Measurements from ENCODE around the gene EDNRA.
A peak's percentile ranks its signal among the peaks of the same experiment; 100 is the strongest.
"Not testable (repeated sequence)": the region's sequence is repeated elsewhere in the genome, so short reads cannot be mapped to it uniquely, and the experiment has no call there.

EDNRA gene

DNA sequence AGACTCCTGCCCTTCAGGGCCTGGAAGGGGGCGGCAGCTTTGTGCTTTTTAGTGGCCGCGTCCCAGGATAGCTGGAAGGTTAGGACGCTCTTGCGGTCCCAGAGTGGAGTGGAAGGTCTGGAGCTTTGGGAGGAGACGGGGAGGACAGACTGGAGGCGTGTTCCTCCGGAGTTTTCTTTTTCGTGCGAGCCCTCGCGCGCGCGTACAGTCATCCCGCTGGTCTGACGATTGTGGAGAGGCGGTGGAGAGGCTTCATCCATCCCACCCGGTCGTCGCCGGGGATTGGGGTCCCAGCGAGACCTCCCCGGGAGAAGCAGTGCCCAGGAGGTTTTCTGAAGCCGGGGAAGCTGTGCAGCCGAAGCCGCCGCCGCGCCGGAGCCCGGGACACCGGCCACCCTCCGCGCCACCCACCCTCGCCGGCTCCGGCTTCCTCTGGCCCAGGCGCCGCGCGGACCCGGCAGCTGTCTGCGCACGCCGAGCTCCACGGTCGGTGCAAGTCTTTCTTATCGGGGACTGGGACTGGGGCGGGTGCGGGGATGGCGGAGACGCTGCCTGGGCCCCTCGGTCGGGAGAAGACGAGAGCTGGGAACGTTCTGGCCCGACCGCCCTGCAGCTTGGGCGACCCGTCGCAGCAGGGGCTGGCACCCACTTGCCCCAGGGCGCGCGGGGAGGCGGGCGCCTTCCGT, at the start of gene EDNRA:
Gene EDNRA (plus strand): TSS at position 207 of the 686 bp plus-strand sequence. CDS start 4,585 bp downstream, outside the sequence.
- DNase-seq: peak in 3 of 58 donors; percentile 4 to 19 (median 7)

- not testable (repeated sequence) for DNase-seq
These were observed 46.5 kb upstream of the EDNRA start for GRCh38 chr4:147434370-147434769.

- DNase-seq: no peak
These were observed 40.5 kb upstream of the EDNRA start for GRCh38 chr4:147440442-147440841.

DNA sequence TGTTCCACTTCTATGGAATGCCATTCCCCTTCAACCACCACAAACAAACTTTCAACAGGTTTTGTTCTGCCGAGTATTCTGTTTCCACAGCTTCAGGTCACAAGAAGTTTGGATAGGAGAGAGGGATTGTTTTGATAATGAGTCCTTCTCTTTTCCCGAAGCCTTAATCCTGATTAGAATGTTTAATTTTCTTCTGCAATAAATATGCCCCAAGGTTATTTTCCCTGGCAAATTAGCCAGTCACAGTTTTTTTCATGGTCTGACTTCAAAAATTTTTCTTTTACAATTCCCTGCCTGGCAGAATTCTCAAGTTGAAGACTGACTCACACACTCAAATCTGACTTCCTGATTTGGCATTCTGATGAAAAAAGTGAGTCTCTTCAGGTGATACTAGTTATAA, 33.1 kb upstream of the EDNRA start:
- DNase-seq: no peak

- no peak for DNase-seq
These were observed 27.2 kb upstream of the EDNRA start for GRCh38 chr4:147453561-147454141.

DNA sequence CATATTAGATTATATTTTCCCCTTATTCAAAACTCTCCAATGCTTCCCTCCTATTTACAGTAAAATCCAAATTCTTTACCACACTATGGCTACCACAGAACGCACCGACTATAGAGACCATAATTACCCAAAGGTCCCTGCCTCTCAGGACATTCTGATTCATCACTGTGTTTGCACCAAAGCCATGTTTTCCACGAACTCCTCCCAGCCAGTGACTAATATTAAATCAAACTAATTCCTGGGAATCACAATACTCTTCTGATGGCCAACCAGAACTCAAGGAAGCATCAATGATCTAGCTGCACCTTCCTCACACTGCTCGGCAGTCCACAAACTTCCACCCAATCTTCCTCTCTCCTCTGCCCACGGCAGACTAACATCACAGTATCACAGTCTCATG, 24.2 kb upstream of the EDNRA start:
- DNase-seq: no peak

GRCh38 chr4:147461161-147461560, 19.7 kb upstream of the EDNRA start:
- no peak for DNase-seq

DNA sequence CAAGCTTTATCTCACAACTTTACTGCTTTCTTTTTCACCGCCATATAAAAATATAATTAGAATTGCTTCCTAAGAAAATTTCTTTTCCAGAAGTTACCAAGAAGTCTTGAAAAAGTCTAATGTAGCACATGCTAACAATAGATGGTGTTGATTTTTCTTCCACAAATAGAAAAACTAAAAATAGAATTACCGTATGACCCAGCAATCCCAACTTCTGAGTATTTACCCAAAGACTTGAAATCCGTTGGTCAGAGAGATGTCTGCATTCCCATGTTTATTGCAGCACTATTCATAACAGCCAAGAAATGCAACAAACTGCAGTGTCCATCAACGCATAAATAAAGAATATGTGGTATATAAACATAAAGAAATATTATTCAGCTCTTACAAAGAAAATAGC, 17.8 kb upstream of the EDNRA start:
- no peak for DNase-seq

- DNase-seq: no peak
These were observed 15.4 kb upstream of the EDNRA start for GRCh38 chr4:147465461-147465860.

GRCh38 chr4:147477439-147477838, 3.5 kb upstream of the EDNRA start:
- no peak for DNase-seq

- no peak for DNase-seq
These were observed 1.5 kb upstream of the EDNRA start for GRCh38 chr4:147479376-147479775.

GRCh38 chr4:147479786-147480185, 1.1 kb upstream of the EDNRA start:
- no peak for DNase-seq

- DNase-seq: no peak
These were observed 401 bp upstream of the EDNRA start for GRCh38 chr4:147480502-147480890.

- no peak for DNase-seq
These were observed 746 bp downstream of the EDNRA start for GRCh38 chr4:147481577-147482109.

DNA sequence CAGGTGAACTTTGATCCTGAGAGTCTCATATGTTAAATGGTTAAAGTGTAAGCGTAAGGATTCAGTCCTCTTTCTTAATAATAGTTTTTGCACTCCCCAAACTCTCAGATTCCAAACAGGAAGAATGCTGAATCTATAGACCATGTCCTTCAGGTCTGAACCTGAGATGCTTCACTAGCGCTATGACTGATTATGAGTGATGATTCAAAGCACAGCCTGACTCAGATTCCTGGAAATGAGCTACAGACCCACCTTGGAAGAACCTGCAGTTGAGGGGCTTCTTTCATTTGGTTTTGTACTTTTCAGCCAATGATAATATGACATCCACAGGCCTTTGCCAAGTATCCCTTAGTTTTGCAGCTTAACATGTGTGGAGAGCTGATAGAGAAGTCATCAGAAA, 1.4 kb downstream of the EDNRA start:
- DNase-seq: no peak

DNA sequence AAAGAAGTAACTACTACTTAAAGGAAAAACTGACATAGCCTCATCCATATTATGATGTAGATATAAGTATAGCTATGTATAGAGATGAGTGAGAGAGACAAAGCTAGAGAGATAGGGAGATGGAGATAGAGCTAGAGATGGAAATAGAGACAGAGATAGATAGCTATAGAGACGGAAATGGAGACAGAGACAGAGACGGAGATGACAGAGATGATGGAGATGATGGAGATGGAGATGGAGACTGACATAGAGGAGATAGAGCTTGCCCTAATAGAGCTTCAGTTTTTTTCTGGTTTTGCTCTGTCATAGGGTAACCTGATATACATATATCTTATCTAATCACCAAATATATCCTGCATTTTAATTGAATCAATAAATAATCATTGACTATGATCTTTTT, 4.3 kb downstream of the EDNRA start:
- DNase-seq: no peak

DNA sequence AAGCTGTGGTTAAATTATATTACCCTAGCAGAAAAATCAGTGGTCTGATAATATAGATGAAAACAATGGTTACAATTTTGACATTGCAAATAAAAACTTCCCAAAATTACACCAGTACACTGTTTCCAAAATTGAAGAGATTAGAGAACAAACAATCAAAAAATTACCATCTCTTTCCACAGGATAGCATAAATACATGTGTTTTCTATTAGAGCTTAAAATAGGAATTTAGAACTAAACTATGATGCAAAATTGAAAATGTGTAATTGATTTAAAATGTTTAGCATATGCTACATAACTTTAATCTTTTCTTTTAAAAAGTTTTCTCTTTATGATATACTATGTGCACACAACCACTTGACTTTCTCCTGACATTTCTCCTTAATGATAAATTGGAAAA, 6.7 kb downstream of the EDNRA start:
- DNase-seq: no peak

DNA sequence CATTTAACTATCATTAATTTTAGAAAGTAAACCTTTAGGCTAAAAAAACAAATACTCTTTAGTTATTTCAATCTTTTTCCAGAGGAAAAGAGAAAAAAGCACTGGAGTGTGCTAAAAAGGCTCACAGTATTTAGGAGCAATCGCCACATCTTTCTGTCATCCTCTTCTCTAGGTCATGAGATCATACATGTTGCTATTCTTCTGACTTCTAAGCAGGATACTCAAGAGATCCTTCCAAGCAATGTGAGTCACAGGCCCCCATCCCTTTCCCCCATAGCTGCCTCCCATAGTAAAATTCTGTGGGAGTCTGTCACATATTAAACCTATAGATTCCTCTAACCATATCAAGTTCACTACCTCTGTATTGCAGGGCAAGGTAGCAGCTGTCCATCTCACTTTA, 7.7 kb downstream of the EDNRA start:
- no peak for DNase-seq

DNA sequence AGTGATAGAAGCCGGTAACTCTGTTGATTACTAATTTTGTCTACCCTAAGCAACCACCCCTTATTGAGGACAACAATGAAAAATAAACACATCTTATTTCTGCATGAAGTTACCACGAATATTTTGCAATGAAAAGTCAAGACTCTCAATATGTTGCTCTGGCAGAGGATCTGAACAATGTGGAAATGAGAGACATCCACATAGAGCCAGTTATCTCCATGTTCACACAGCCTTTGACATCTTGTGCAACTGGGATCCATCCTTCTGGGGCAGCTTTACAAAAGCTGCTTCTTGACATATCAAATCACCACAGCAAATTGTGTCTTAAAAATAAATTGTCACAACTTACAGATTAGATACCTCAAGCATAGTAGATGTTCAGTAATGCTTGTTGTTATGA, 10.2 kb downstream of the EDNRA start:
- DNase-seq: no peak

DNA sequence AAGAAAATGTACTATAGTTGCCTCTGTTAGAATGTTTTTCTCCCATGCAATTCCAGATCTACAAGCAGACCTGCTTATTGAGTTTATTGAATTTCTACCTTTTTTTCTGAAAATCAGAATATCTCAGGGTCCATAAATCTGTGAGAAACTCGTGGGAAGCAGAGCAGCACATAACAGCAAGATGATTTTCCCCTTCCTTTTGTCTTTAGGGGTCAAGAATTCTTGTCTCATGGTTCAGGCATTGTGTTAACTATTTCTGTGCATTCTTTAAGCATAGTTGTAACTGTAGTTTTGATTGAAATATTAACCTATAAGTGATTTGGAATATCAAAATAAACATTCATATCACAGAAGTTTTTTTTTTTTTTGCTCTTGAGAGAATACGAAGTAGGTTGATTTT, 11.4 kb downstream of the EDNRA start:
- no peak for DNase-seq

DNA sequence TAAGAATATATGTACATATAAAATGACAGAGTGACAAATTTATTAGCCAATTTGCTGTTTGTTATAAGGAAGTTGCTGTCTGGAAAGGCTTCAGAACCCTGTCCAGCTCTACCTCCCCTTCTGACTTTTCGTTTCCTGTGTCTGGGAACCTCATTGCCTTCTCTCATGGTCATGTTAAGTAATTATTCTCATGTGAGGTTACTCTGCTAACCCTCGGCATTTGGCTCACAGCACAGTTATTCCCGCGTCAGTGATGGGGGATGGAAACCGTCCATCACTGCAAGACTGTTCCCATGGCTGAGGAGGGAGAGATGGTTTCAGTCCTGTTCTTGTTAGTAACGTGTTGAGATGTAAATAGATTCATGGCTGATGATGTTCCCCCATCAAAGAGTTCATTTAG, 11.9 kb downstream of the EDNRA start:
- no peak for DNase-seq

DNA sequence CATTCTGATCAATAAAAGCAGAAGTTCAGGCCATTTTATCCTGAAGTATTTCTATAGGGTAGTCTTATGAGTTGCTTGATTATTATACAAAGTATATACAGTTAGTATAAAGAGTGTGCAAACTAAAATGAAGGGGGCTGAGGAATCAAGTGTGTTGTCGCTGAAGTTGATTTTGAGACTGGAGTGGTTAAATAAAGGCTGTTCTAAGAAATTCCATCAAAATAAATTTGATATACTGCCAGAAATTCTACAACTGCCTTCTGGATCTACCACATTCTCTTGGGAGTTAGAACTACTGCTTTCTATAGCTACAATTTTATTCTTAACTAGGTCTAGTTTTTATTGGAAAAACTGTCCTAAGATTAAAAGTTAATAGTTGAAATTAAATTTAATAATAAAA, 12.4 kb downstream of the EDNRA start:
- DNase-seq: no peak

DNA sequence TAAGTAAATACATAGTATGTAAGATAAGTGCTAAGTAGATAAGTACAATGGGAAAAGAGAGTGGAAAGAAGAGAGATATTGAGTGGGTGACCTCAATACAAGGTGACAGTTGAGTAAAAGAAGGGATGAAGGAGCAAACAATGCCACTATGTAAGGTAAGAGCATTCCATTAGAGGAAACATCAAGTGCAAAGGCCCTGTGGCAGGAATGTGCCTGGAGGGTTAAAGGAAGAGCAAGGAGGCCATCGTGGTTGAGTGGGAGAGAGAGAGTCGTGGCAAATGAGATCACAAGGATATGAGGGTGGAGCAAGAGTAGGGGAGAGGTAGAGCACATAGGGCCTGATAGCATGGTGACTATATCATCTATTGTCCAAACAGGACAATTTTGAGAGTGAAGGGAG, 13.4 kb downstream of the EDNRA start:
- DNase-seq: no peak

Measured in anterior cingulate cortex (tissue), 58 donors.